GM12878 (cell line): ENCODE measurements around the gene NUP205. TPM values are rescaled to one million over a fixed set of nuclear protein-coding genes. Genes with fewer than 3 reads are reported as not detected.

ENCODE experiments used
- ATAC-seq: fragments of 200-7000 bp; cut with Tn5 transposase; 3 replicates; pipeline ENCODE4 v1.9.1; 2020; ENCODE audit warnings: mild to moderate bottlenecking, moderate library complexity
- BruUV-seq: library from RNA; stranded (reverse); fragments of 400-500 nt; replicated peaks from 2 replicates; lab custom pipeline; 2021; lab: Mats Ljungman, UMichigan
- CTCF ChIA-PET: fragments of 300-600 bp; sonication (Branson Sonifier 250); formaldehyde crosslinking; extraction: SDS; loops from one replicate; lab custom pipeline; 2021; ENCODE audit warnings: inconsistent platforms; lab: Yijun Ruan, JAX
- POLR2A ChIA-PET: fragments of 350-600 bp; formaldehyde crosslinking; extraction: SDS; loops from one replicate; lab custom pipeline; 2021; ENCODE audit warnings: inconsistent platforms; lab: Charles Lee
- RAD21 ChIA-PET: fragments of 300-600 bp; sonication (Branson Sonifier 250); formaldehyde crosslinking; loops from one replicate; lab custom pipeline; 2023; ENCODE audit warnings: antibody characterized with exemption; ENCODE audit not compliant: unreplicated experiment; lab: Charles Lee
- SMC1A ChIA-PET: fragments of 300-600 bp; sonication (Branson Sonifier 250); formaldehyde crosslinking; loops from one replicate; lab custom pipeline; 2023; ENCODE audit not compliant: unreplicated experiment, uncharacterized antibody; lab: Charles Lee
- DNase-seq: peaks from one replicate; pipeline ENCODE4 v3.0.0-alpha.2; 2011; ENCODE audit warnings: low read depth, low spot score
- FAIRE-seq: peaks from 3 replicates; lab custom pipeline; 2011; peaks lifted over from hg19 to GRCh38; lab: Jason Lieb, UNC
- H2AFZ ChIP-seq: 2 replicates; pipeline ENCODE4 v1.6.0; 2011; ENCODE audit warnings: low read depth, low read length, control low read depth; ENCODE audit not compliant: control insufficient read depth
- H3K27ac ChIP-seq: 2 replicates; pipeline ENCODE4 v1.5.1; 2011; ENCODE audit warnings: control low read depth; ENCODE audit not compliant: control insufficient read depth, insufficient read depth
- H3K27me3 ChIP-seq, 2 experiments: replicated peaks in 1 of 2; 2 replicates each; pipeline versions ENCODE4 v1.6.0 to v1.6.1; 2011; ENCODE audit warnings: low read length in 1 of 2; ENCODE audit not compliant: control insufficient read depth in 2 of 2, insufficient read depth in 2 of 2
- H3K36me3 ChIP-seq, 2 experiments: 2 replicates each; pipeline ENCODE4 v1.5.1; 2011; ENCODE audit warnings: low read length in 1 of 2; ENCODE audit not compliant: control insufficient read depth in 2 of 2, insufficient read depth in 2 of 2
- H3K4me1 ChIP-seq: 2 replicates; pipeline ENCODE4 v1.6.1; 2011; ENCODE audit warnings: mild to moderate bottlenecking, low read length, moderate library complexity, mixed read lengths; ENCODE audit not compliant: control insufficient read depth, insufficient read depth
- H3K4me2 ChIP-seq: 2 replicates; pipeline ENCODE4 v1.6.0; 2011; ENCODE audit warnings: control low read depth; ENCODE audit not compliant: control insufficient read depth, insufficient read depth
- H3K4me3 ChIP-seq: fragments of 200-600 bp; sonication (generic); 2 replicates; pipeline ENCODE4 v1.5.1; 2016
- H3K79me2 ChIP-seq: 2 replicates; pipeline ENCODE4 v1.6.0; 2011; ENCODE audit warnings: low read length; ENCODE audit not compliant: control insufficient read depth, insufficient read depth
- H3K9ac ChIP-seq: 2 replicates; pipeline ENCODE4 v1.8.0; 2011; ENCODE audit warnings: low read length, control low read depth, mixed read lengths; ENCODE audit not compliant: control insufficient read depth, insufficient read depth
- H3K9me3 ChIP-seq: replicated peaks from 3 replicates; pipeline ENCODE4 v1.5.1; 2011; ENCODE audit warnings: mild to moderate bottlenecking, low read length; ENCODE audit not compliant: control insufficient read depth, insufficient read depth
- H4K20me1 ChIP-seq: 2 replicates; pipeline ENCODE4 v1.6.0; 2011; ENCODE audit not compliant: control insufficient read depth, insufficient read depth
- BCLAF1 ChIP-seq: fragments of 450-650 bp; IDR thresholded peaks from 2 replicates; pipeline ENCODE4 v1.6.1; 2017; ENCODE audit warnings: antibody characterized with exemption, mild to moderate bottlenecking, moderate library complexity
- CBX3 ChIP-seq: fragments of 200-600 bp; sonication (generic); IDR thresholded peaks from 2 replicates; pipeline ENCODE4 v1.6.1; 2016; ENCODE audit warnings: low read depth, borderline replicate concordance
- CEBPZ ChIP-seq: fragments of 150-350 bp; IDR thresholded peaks from 2 replicates; pipeline ENCODE4 v1.6.1; 2016; ENCODE audit warnings: low read depth, low read length
- CHD4 ChIP-seq: fragments of 200-600 bp; sonication (generic); IDR thresholded peaks from 2 replicates; pipeline ENCODE4 v1.6.1; 2016; ENCODE audit warnings: mild to moderate bottlenecking
- DPF2 ChIP-seq: fragments of 450-650 bp; IDR thresholded peaks from 2 replicates; pipeline ENCODE4 v1.6.1; 2017; ENCODE audit warnings: mild to moderate bottlenecking
- EGR1 ChIP-seq, 2 experiments: IDR thresholded peaks; 1 replicate in 1 of 2; 2 replicates in 1 of 2; pipeline ENCODE4 v1.6.1; 2011 to 2012; ENCODE audit warnings: low read depth in 2 of 2, low read length in 2 of 2, borderline replicate concordance in 1 of 2, mild to moderate bottlenecking in 1 of 2, moderate library complexity in 1 of 2
- IRF4 ChIP-seq: IDR thresholded peaks from 2 replicates; pipeline ENCODE4 v1.6.1; 2011; ENCODE audit warnings: low read depth, low read length
- NFIC ChIP-seq: IDR thresholded peaks from 2 replicates; pipeline ENCODE4 v1.6.1; 2012; ENCODE audit warnings: low read depth, mild to moderate bottlenecking, inconsistent platforms, low read length, moderate library complexity
- NFXL1 ChIP-seq: fragments of 450-650 bp; IDR thresholded peaks from 2 replicates; pipeline ENCODE4 v1.6.1; 2017; ENCODE audit warnings: antibody characterized with exemption, mild to moderate bottlenecking, borderline replicate concordance
- PBX3 ChIP-seq: IDR thresholded peaks from 2 replicates; pipeline ENCODE4 v1.6.1; 2011; ENCODE audit warnings: mild to moderate bottlenecking, low read depth, low read length, moderate library complexity; ENCODE audit not compliant: insufficient replicate concordance
- POLR2A ChIP-seq: IDR thresholded peaks from 2 replicates; pipeline ENCODE4 v1.6.1; 2011; ENCODE audit warnings: low read depth, mild to moderate bottlenecking, low read length
- SIN3A ChIP-seq: IDR thresholded peaks from 2 replicates; pipeline ENCODE4 v1.6.1; 2012; ENCODE audit warnings: low read depth, low read length, improper control_type of control experiment
- USF1 ChIP-seq: IDR thresholded peaks from 2 replicates; pipeline ENCODE4 v1.6.1; 2011; ENCODE audit warnings: borderline replicate concordance, low read depth, mild to moderate bottlenecking, moderate library complexity, mixed read lengths, low read length; ENCODE audit not compliant: insufficient read depth; ENCODE audit errors: extremely low read length
- ZNF207 ChIP-seq: fragments of 450-650 bp; IDR thresholded peaks from 2 replicates; pipeline ENCODE4 v1.6.1; 2014; ENCODE audit warnings: antibody characterized with exemption, mild to moderate bottlenecking, borderline replicate concordance
- WGBS: methylation state at CpG from one replicate; pipeline ENCODE4 v1.1.6; 2016; ENCODE audit warnings: low lambda C conversion rate; ENCODE audit not compliant: insufficient replicate concordance, insufficient coverage; ENCODE audit errors: missing lambda C conversion rate; 5-methylcytosine and 5-hydroxymethylcytosine counted together
- in situ Hi-C: fragments of 300-500 bp; cut with MboI; formaldehyde crosslinking; loops from 9 replicates; pipeline ENCODE4 v1.14.3; 2018; ENCODE audit warnings: mixed read lengths
- intact Hi-C: fragments of 100-400 bp; cut with micrococcal nuclease; formaldehyde crosslinking; loops from one replicate; pipeline ENCODE4 v1.14.2; 2022; ENCODE audit not compliant: unreplicated experiment
- polyA plus RNA-seq, 11 experiments: library from polyadenylated mRNA; depleted of rRNA in 4 of 11; unstranded in 6 of 11; stranded (reverse) in 5 of 11; fragments of >200 nt; fragmentation: Nextera tagmentation in 4 of 11; fragmentation: Illumina TruSeq in 1 of 11; extraction: Ambion mirVana in 4 of 11; extraction: Trizol in 1 of 11; gene quantifications; 1 replicate in 1 of 11; 2 replicates in 10 of 11; pipeline versions ENCODE4 v1.2.1 to v1.2.3, GENCODE V29; 2011 to 2016; ENCODE audit warnings: inconsistent platforms in 2 of 11, missing spikeins in 2 of 11, low read depth in 1 of 11
- total RNA-seq, 4 experiments: library from RNA; depleted of rRNA in 3 of 4; stranded (reverse); fragments of >200 nt in 3 of 4; fragmentation: Illumina TruSeq in 1 of 4; extraction: Trizol in 1 of 4; gene quantifications; 2 replicates each; pipeline versions ENCODE4 v1.2.1 to v1.2.3, GENCODE V29; 2013 to 2021

Gene NUP205
- total and polyA plus RNA-seq, 10 of the 15 experiments (the other 5 are each of a cell fraction or from before 2014, with no cell fraction given) = 41.4 to 110 (median 85.9) TPM

- Histone ChIP-seq H3K9ac (no peak overlapping the region), H3K4me3 (no peak overlapping the region), H4K20me1 (no peaks in the 10 kb centered on the region), H2AFZ (no peak overlapping the region), H3K4me1 (no peaks in the 10 kb centered on the region), H3K27me3 (no peaks in the 10 kb centered on the region), H3K9me3 (no peaks in the 10 kb centered on the region), H3K4me2 (no peak overlapping the region), H3K79me2 (no peaks in the 10 kb centered on the region), H3K36me3 (peaks cover 13 to 19% of the 10 kb centered on the region in 2 experiments; a peak in 3 of 4 replicates), H3K27ac (no peak overlapping the region)
- DNase-seq = no peak
- ChIA-PET POLR2A (interaction anchor here (0.6 kb wide), 1 partner anchor 276 kb away, joined by 6 read pairs; no protein-coding TSS in a partner anchor), CTCF (interaction anchor here (1.2 kb wide), 1 partner anchor 304 kb away, joined by 3 read pairs; no protein-coding TSS in a partner anchor), SMC1A (interaction anchor here (0.8 kb wide), 1 partner anchor 61 kb away, joined by 3 read pairs; no protein-coding TSS in a partner anchor), RAD21 (no interaction called here)
- BruUV-seq = no TSS peak
- 96% methylated on average over 3 of the region's 3 CpGs for WGBS
- in situ Hi-C loops (no loop called here), intact Hi-C loops (loop anchor here (5.0 to 10.0 kb wide), 2 partner anchors 33 to 170 kb away; no protein-coding TSS in a partner anchor)
- FAIRE-seq = no peak
- ATAC-seq = no peak
- TF ChIP-seq NFIC = no peak
- TF ChIP-seq PBX3 = no peak
- no peak for TF ChIP-seq DPF2
- no peak for TF ChIP-seq NFXL1
- no peak for TF ChIP-seq POLR2A
- TF ChIP-seq CEBPZ = no peak
- no peak for TF ChIP-seq IRF4
- TF ChIP-seq EGR1 (IDR thresholded peaks at IDR 0.05; ENCODE audit: borderline replicate concordance in 1 of 2, low read depth in 2 of 2, low read length in 2 of 2) = no peak
- no peak for TF ChIP-seq CBX3
- no peak for TF ChIP-seq ZNF207
- no peak for TF ChIP-seq BCLAF1
- TF ChIP-seq SIN3A = no peak
- TF ChIP-seq USF1 = no peak
- TF ChIP-seq CHD4 = no peak
Observed at GRCh38 chr7:135584362-135585353, 26.9 kb downstream of the NUP205 start.
